ENCODE results near the gene GRIA3.

GRCh38 chrX:123518791-123519190 is 334.7 kb downstream of the GRIA3 start:
- TF ChIP-seq CTCF (conservative IDR thresholded peaks at IDR 0.05) (no peak), ZFX (IDR thresholded peaks at IDR 0.05) (no peak)
